Activated T-helper 9 cell treated with anti-CD3 and anti-CD28 coated beads, Interleukin-2, amount 50 U/mL, for 16 hours (primary cell): ENCODE results near the gene RFNG.

Source experiments
- DNase-seq: peaks from one replicate; pipeline ENCODE4 v3.0.0-alpha.2; 2020; ENCODE audit warnings: low read depth

Gene RFNG

GRCh38 chr17:82025401-82026107 is 26.1 kb downstream of the RFNG start:
- no peak for DNase-seq

GRCh38 chr17:82024859-82025258 is 26.8 kb downstream of the RFNG start:
- no peak for DNase-seq

GRCh38 chr17:82023447-82024241 is 28.0 kb downstream of the RFNG start:
- DNase-seq = no peak

GRCh38 chr17:82022981-82023446 is 28.6 kb downstream of the RFNG start, which contains the start of gene LRRC45:
Gene LRRC45 (plus strand): TSS chr17:82023305. CDS start chr17:82023644, 339 bp downstream.
- DNase-seq = peak; percentile 100

- no peak for DNase-seq
Observed at GRCh38 chr17:82022310-82022980, 29.2 kb downstream of the RFNG start, which contains the start of gene CENPX. Gene CENPX (minus strand): TSS chr17:82022878. CDS start chr17:82022861, 17 bp downstream.

GRCh38 chr17:82021900-82022309 is 29.7 kb downstream of the RFNG start:
- DNase-seq = no peak

- DNase-seq = peak; percentile 37
Observed at GRCh38 chr17:82021107-82021899, 30.3 kb downstream of the RFNG start.

GRCh38 chr17:82020572-82021106 is 31.0 kb downstream of the RFNG start:
- no peak for DNase-seq

GRCh38 chr17:82019690-82020571 is 31.7 kb downstream of the RFNG start:
- peak; percentile 44 for DNase-seq

GRCh38 chr17:82018989-82019689 is 32.5 kb downstream of the RFNG start:
- no peak for DNase-seq

GRCh38 chr17:82018152-82018988 is 33.2 kb downstream of the RFNG start:
- no peak for DNase-seq

GRCh38 chr17:82017612-82018151 is 33.9 kb downstream of the RFNG start:
- DNase-seq = no peak

GRCh38 chr17:82016875-82017459 is 34.6 kb downstream of the RFNG start:
- DNase-seq = no peak

- DNase-seq = no peak
Observed at GRCh38 chr17:82016061-82016874, 35.3 kb downstream of the RFNG start.

- no peak for DNase-seq
Observed at GRCh38 chr17:82015311-82015971, 36.2 kb downstream of the RFNG start.

GRCh38 chr17:82014971-82015310 is 36.7 kb downstream of the RFNG start:
- no peak for DNase-seq

- DNase-seq = no peak
Observed at GRCh38 chr17:82014432-82014831, 37.2 kb downstream of the RFNG start.
